HEK293 (cell line): ENCODE measurements around the gene VASN.
"Not testable (repeated sequence)": the region's sequence is repeated elsewhere in the genome, so short reads cannot be mapped to it uniquely, and the experiment has no call there.

ENCODE experiments used
- CTCF ChIA-PET: fragments of 350-600 bp; formaldehyde crosslinking; extraction: SDS; loops from one replicate; lab custom pipeline; 2021; ENCODE audit warnings: antibody characterized with exemption; lab: Yijun Ruan, JAX
- POLR2A ChIA-PET: fragments of 300-600 bp; formaldehyde crosslinking; extraction: SDS; loops from one replicate; lab custom pipeline; 2020; ENCODE audit warnings: antibody characterized with exemption, inconsistent platforms; lab: Yijun Ruan, JAX
- H3K27ac ChIP-seq: fragments of 200-500 bp; sonication (Bioruptor generic); 2 replicates; pipeline ENCODE4 v1.5.1; 2014; ENCODE audit warnings: low read depth, low read length, control low read depth, inconsistent platforms; ENCODE audit errors: extremely low read depth
- H3K36me3 ChIP-seq, 2 experiments: fragments of 200-500 bp in 1 of 2; sonication (Bioruptor generic) in 1 of 2; 1 replicate in 1 of 2; 2 replicates in 1 of 2; pipeline ENCODE4 v1.5.1; 2014 to 2017; ENCODE audit warnings: inconsistent platforms in 2 of 2, low read length in 2 of 2; ENCODE audit not compliant: control insufficient read depth in 2 of 2, insufficient read depth in 1 of 2
- H3K4me1 ChIP-seq: fragments of 200-500 bp; sonication (Bioruptor generic); 2 replicates; pipeline ENCODE4 v1.5.1; 2014; ENCODE audit warnings: mild to moderate bottlenecking, low read length, inconsistent platforms; ENCODE audit not compliant: control insufficient read depth, insufficient read depth
- H3K4me3 ChIP-seq: 2 replicates; pipeline ENCODE4 v1.5.1; 2011; ENCODE audit warnings: low read depth, mild to moderate bottlenecking, control low read depth, low read length, moderate library complexity
- H3K9me3 ChIP-seq: fragments of 200-500 bp; sonication (Bioruptor generic); 2 replicates; pipeline ENCODE4 v1.5.1; 2014; ENCODE audit warnings: low read depth, low read length, inconsistent platforms; ENCODE audit not compliant: control insufficient read depth, insufficient read depth
- GLIS1 ChIP-seq: fragments of 450-650 bp; formaldehyde crosslinking; IDR thresholded peaks from 2 replicates; pipeline ENCODE4 v1.5.1; 2016; ENCODE audit warnings: missing biosample characterization, missing genetic modification characterization
- KLF9 ChIP-seq: fragments of 450-650 bp; formaldehyde crosslinking; IDR thresholded peaks from 2 replicates; pipeline ENCODE4 v1.5.1; 2016; ENCODE audit warnings: missing biosample characterization, missing genetic modification characterization, low read depth
- PRDM10 ChIP-seq: fragments of 450-650 bp; formaldehyde crosslinking; IDR thresholded peaks from 2 replicates; pipeline ENCODE4 v1.5.1; 2016; ENCODE audit warnings: missing biosample characterization, missing genetic modification characterization
- SP3 ChIP-seq: fragments of 450-650 bp; formaldehyde crosslinking; IDR thresholded peaks from 2 replicates; pipeline ENCODE4 v1.5.1; 2016; ENCODE audit warnings: missing biosample characterization, missing genetic modification characterization
- TRIM28 ChIP-seq: IDR thresholded peaks from 2 replicates; pipeline ENCODE4 v1.6.1; 2011; ENCODE audit warnings: low read length, control low read depth, borderline replicate concordance
- ZBTB7A ChIP-seq: fragments of 450-650 bp; formaldehyde crosslinking; IDR thresholded peaks from 2 replicates; pipeline ENCODE4 v1.5.1; 2016; ENCODE audit warnings: low read depth, missing biosample characterization, missing genetic modification characterization
- ZFP3 ChIP-seq: fragments of 450-650 bp; formaldehyde crosslinking; IDR thresholded peaks from 2 replicates; pipeline ENCODE4 v1.5.1; 2016; ENCODE audit warnings: low read depth, missing biosample characterization, missing genetic modification characterization
- ZNF121 ChIP-seq: fragments of 450-650 bp; formaldehyde crosslinking; IDR thresholded peaks from 2 replicates; pipeline ENCODE4 v1.5.1; 2016; ENCODE audit warnings: missing biosample characterization, missing genetic modification characterization
- ZNF155 ChIP-seq: fragments of 450-650 bp; formaldehyde crosslinking; IDR thresholded peaks from 2 replicates; pipeline ENCODE4 v1.5.1; 2016; ENCODE audit warnings: missing biosample characterization, missing genetic modification characterization
- ZNF274 ChIP-seq, 2 experiments: fragments of 200-500 bp in 1 of 2; fragments of 450-650 bp in 1 of 2; sonication (Bioruptor generic) in 1 of 2; formaldehyde crosslinking in 1 of 2; IDR thresholded peaks; 2 replicates each; pipeline versions ENCODE4 v1.5.1 to v1.6.1; 2014 to 2016; ENCODE audit warnings: borderline replicate concordance in 1 of 2, inconsistent platforms in 1 of 2, low read length in 1 of 2, missing biosample characterization in 1 of 2, missing genetic modification characterization in 1 of 2
- ZNF514 ChIP-seq: fragments of 450-650 bp; formaldehyde crosslinking; IDR thresholded peaks from 2 replicates; pipeline ENCODE4 v1.5.1; 2016; ENCODE audit warnings: missing biosample characterization, missing genetic modification characterization
- ZNF521 ChIP-seq: fragments of 450-650 bp; formaldehyde crosslinking; IDR thresholded peaks from 2 replicates; pipeline ENCODE4 v1.5.1; 2017; ENCODE audit warnings: missing biosample characterization, mild to moderate bottlenecking, missing genetic modification characterization
- ZNF544 ChIP-seq: fragments of 450-650 bp; formaldehyde crosslinking; IDR thresholded peaks from 2 replicates; pipeline ENCODE4 v1.5.0; 2017; ENCODE audit warnings: missing biosample characterization, missing genetic modification characterization
- ZNF585B ChIP-seq: fragments of 450-650 bp; formaldehyde crosslinking; IDR thresholded peaks from 2 replicates; pipeline ENCODE4 v1.5.1; 2016; ENCODE audit warnings: missing biosample characterization, missing genetic modification characterization
- ZNF600 ChIP-seq: fragments of 450-650 bp; formaldehyde crosslinking; IDR thresholded peaks from 2 replicates; pipeline ENCODE4 v1.5.1; 2016; ENCODE audit warnings: missing biosample characterization, missing genetic modification characterization
- ZNF792 ChIP-seq: fragments of 450-650 bp; formaldehyde crosslinking; IDR thresholded peaks from 2 replicates; pipeline ENCODE4 v1.5.1; 2016; ENCODE audit warnings: missing biosample characterization, missing genetic modification characterization
- ZNF830 ChIP-seq: fragments of 450-650 bp; IDR thresholded peaks from 2 replicates; pipeline ENCODE4 v1.5.0; 2018; ENCODE audit warnings: missing biosample characterization, missing genetic modification characterization, low read depth, mild to moderate bottlenecking, moderate library complexity
- ZNF843 ChIP-seq: fragments of 450-650 bp; formaldehyde crosslinking; IDR thresholded peaks from 2 replicates; pipeline ENCODE4 v1.5.1; 2016; ENCODE audit warnings: missing biosample characterization, missing genetic modification characterization

VASN gene

GRCh38 chr16:4393850-4394249 lies 22.2 kb downstream of the VASN start:
- H3K36me3 ChIP-seq = peaks cover 0 to 43% of the 10 kb centered on the region in 2 experiments; a peak in 2 of 3 replicates
- POLR2A ChIA-PET = not testable (repeated sequence)
- CTCF ChIA-PET = interaction anchor here (0.6 to 6.9 kb wide), 4 partner anchors 10 to 140 kb away, joined by 3 to 91 read pairs (median 4); no protein-coding TSS in a partner anchor

GRCh38 chr16:4395055-4395726 lies 23.5 kb downstream of the VASN start:
- Histone ChIP-seq H3K36me3 (peaks cover 0 to 30% of the 10 kb centered on the region in 2 experiments; a peak in 2 of 3 replicates), H3K4me3 (no peak overlapping the region), H3K27ac (no peak overlapping the region), H3K4me1 (no peaks in the 10 kb centered on the region), H3K9me3 (no peaks in the 10 kb centered on the region)
- TF ChIP-seq ZNF514 (no peak), ZNF830 (no peak), ZNF585B (tag by site-specific recombination) (no peak), GLIS1 (tag by site-specific recombination) (no peak), PRDM10 (no peak), ZNF600 (tag by site-specific recombination) (peak; percentile 50; the same call in 1 of the 2 replicates), ZNF843 (no peak)
- ChIA-PET CTCF (interaction anchor here (1.1 to 2.1 kb wide), 2 partner anchors 9 to 67 kb away, joined by 4 to 12 read pairs; no protein-coding TSS in a partner anchor), POLR2A (no interaction called here)

More at GRCh38 chr16:4393850-4394249, 22.2 kb downstream of the VASN start:
- not testable (repeated sequence) for H3K4me3 ChIP-seq, H3K4me1 ChIP-seq, H3K9me3 ChIP-seq, H3K27ac ChIP-seq

GRCh38 chr16:4399001-4399730 lies 27.5 kb downstream of the VASN start:
- CTCF ChIA-PET = interaction anchor here (0.5 to 7.4 kb wide), 4 partner anchors 16 to 170 kb away, joined by 3 to 135 read pairs (median 61); partner anchors contain the start of gene CORO7
- Histone ChIP-seq H3K4me1 (no peaks in the 10 kb centered on the region), H3K36me3 (peaks cover 0 to 47% of the 10 kb centered on the region in 2 experiments; a peak in 2 of 3 replicates)
- no peak for TF ChIP-seq ZFP3 (tag by site-specific recombination)
- no peak for TF ChIP-seq ZBTB7A (tag by site-specific recombination)
- TF ChIP-seq ZNF121 (tag by site-specific recombination) = no peak
- no peak for TF ChIP-seq ZNF544 (tag by site-specific recombination)
- TF ChIP-seq TRIM28 = no peak
- no peak for TF ChIP-seq ZNF521 (tag by site-specific recombination)
- TF ChIP-seq ZNF274 (IDR thresholded peaks at IDR 0.05; ENCODE audit: low read length) = no peak
- no peak for TF ChIP-seq ZNF274 (tag by site-specific recombination; IDR thresholded peaks at IDR 0.05; ENCODE audit: borderline replicate concordance)
- no peak for TF ChIP-seq KLF9
- no peak for TF ChIP-seq ZNF792 (tag by site-specific recombination)
- no peak for TF ChIP-seq ZNF155 (tag by site-specific recombination)
- no peak for TF ChIP-seq SP3 (tag by site-specific recombination)
- TF ChIP-seq, all 188 proteins: peak for 0
- H3K27ac ChIP-seq = no peak overlapping the region
- H3K4me3 ChIP-seq = no peak overlapping the region
- no peaks in the 10 kb centered on the region for H3K9me3 ChIP-seq
- POLR2A ChIA-PET = interaction anchor here (0.7 to 0.9 kb wide), 2 partner anchors 33 to 43 kb away, joined by 3 to 7 read pairs; no protein-coding TSS in a partner anchor
